Measurements from ENCODE around the gene ZNF160. TPM values are rescaled to one million over a fixed set of nuclear protein-coding genes. Genes with fewer than 3 reads are reported as not detected.

ZNF160 gene
- total RNA-seq, 4 donors from 2014 or later: 11.7 to 36.6 (median 13.5) TPM

- intact Hi-C loops (cut with DNase I): no loop called here
- Histone ChIP-seq H3K4me1 (peaks cover 0 to 7% (median 0%) of the 10 kb centered on the region in 3 donors), H3K27ac (no peak overlapping the region), H3K36me3 (no peaks in the 10 kb centered on the region), H3K27me3 (peaks cover 0 to 13% (median 0%) of the 10 kb centered on the region in 4 donors), H3K9me3 (peaks cover 0 to 88% (median 46%) of the 10 kb centered on the region in 3 donors), H3K4me3 (peak overlapping the region in 1 of 4 donors; percentile 6)
- WGBS, 2 donors: 13 to 16% methylated on average over 23 to 35 of the region's 59 CpGs
- no peak for DNase-seq
- TF ChIP-seq, protein P1, sequence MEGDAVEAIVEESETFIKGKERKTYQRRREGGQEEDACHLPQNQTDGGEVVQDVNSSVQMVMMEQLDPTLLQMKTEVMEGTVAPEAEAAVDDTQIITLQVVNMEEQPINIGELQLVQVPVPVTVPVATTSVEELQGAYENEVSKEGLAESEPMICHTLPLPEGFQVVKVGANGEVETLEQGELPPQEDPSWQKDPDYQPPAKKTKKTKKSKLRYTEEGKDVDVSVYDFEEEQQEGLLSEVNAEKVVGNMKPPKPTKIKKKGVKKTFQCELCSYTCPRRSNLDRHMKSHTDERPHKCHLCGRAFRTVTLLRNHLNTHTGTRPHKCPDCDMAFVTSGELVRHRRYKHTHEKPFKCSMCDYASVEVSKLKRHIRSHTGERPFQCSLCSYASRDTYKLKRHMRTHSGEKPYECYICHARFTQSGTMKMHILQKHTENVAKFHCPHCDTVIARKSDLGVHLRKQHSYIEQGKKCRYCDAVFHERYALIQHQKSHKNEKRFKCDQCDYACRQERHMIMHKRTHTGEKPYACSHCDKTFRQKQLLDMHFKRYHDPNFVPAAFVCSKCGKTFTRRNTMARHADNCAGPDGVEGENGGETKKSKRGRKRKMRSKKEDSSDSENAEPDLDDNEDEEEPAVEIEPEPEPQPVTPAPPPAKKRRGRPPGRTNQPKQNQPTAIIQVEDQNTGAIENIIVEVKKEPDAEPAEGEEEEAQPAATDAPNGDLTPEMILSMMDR (IDR thresholded peaks at IDR 0.05): no peak
- no peak for TF ChIP-seq POLR2A (IDR thresholded peaks at IDR 0.05)
Measured at GRCh38 chr19:53057904-53058580, 45.2 kb downstream of the ZNF160 start.

GRCh38 chr19:53055117-53055516 lies 48.1 kb downstream of the ZNF160 start:
- no peak for TF ChIP-seq POLR2A (IDR thresholded peaks at IDR 0.05)
- TF ChIP-seq, protein P1 (IDR thresholded peaks at IDR 0.05): no peak
- Histone ChIP-seq H3K4me3 (no peak overlapping the region), H3K4me1 (peaks cover 0 to 7% (median 0%) of the 10 kb centered on the region in 3 donors), H3K9me3 (peaks cover 0 to 85% (median 25%) of the 10 kb centered on the region in 3 donors), H3K27ac (no peak overlapping the region), H3K36me3 (no peaks in the 10 kb centered on the region), H3K27me3 (peaks cover 0 to 13% (median 0%) of the 10 kb centered on the region in 4 donors)
- intact Hi-C loops (cut with DNase I): no loop called here
- 33 to 50% methylated on average over 1 to 2 of the region's 2 CpGs for WGBS, 2 donors
- no peak for DNase-seq

- TF ChIP-seq, protein P1 (IDR thresholded peaks at IDR 0.05): no peak
- TF ChIP-seq POLR2A (IDR thresholded peaks at IDR 0.05): no peak
- peaks cover 0 to 3% (median 0%) of the 10 kb centered on the region in 4 donors for H3K27me3 ChIP-seq
- intact Hi-C loops (cut with DNase I): no loop called here
- no peak overlapping the region for H3K27ac ChIP-seq
- no peaks in the 10 kb centered on the region for H3K4me1 ChIP-seq
- H3K4me3 ChIP-seq: no peak overlapping the region
- no peak for DNase-seq
- peaks cover 0 to 85% (median 14%) of the 10 kb centered on the region in 3 donors for H3K9me3 ChIP-seq
- H3K36me3 ChIP-seq: no peaks in the 10 kb centered on the region
- WGBS, 2 donors: 80 to 100% methylated on average over 2 of the region's 2 CpGs
Measured at GRCh38 chr19:53047379-53047778, 55.8 kb downstream of the ZNF160 start.

GRCh38 chr19:53045536-53045935 lies 57.7 kb downstream of the ZNF160 start:
- Histone ChIP-seq H3K4me1 (no peaks in the 10 kb centered on the region), H3K27ac (no peak overlapping the region), H3K4me3 (no peak overlapping the region), H3K9me3 (peaks cover 0 to 69% (median 10%) of the 10 kb centered on the region in 3 donors), H3K36me3 (no peaks in the 10 kb centered on the region), H3K27me3 (peaks cover 0 to 6% (median 0%) of the 10 kb centered on the region in 4 donors)
- DNase-seq: no peak
- TF ChIP-seq, protein P1 (IDR thresholded peaks at IDR 0.05): no peak
- intact Hi-C loops (cut with DNase I): no loop called here
- 73 to 76% methylated on average over 16 of the region's 16 CpGs for WGBS, 2 donors

DNA sequence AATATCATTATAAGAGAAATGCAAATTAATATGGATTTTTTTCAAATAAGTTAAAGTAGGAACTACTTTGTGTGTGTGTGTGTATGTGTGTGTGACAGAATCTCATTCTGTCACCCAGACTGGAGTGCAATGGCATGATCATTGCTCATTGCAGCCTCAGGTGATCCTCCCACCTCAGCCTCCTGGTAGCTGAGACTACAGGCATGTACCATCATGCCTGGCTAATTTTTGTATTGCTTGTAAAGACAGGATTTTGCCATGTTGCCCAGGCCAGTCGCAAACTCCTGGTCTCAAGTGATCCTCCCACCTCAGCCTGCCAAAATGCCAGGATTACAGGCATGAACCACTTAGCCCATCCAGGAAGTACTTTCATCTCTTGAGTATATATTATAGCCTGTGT lies 61.9 kb downstream of the ZNF160 start:
- no peak for DNase-seq
- no peaks in the 10 kb centered on the region for H3K36me3 ChIP-seq
- H3K4me3 ChIP-seq: no peak overlapping the region
- no peak overlapping the region for H3K27ac ChIP-seq
- TF ChIP-seq POLR2A (IDR thresholded peaks at IDR 0.05): no peak
- TF ChIP-seq, protein P1 (IDR thresholded peaks at IDR 0.05): no peak
- peaks cover 0 to 77% (median 16%) of the 10 kb centered on the region in 3 donors for H3K9me3 ChIP-seq
- intact Hi-C loops (cut with DNase I): no loop called here
- 25 to 67% methylated on average over 1 of the region's 1 CpG for WGBS, 2 donors
- H3K27me3 ChIP-seq: peaks cover 0 to 44% (median 0%) of the 10 kb centered on the region in 4 donors
- H3K4me1 ChIP-seq: no peaks in the 10 kb centered on the region

Measured in esophagus squamous epithelium (tissue), 5 donors.